HG02973 (cell line): ENCODE results near the gene PDS5B.
"Not testable (repeated sequence)": the region's sequence is repeated elsewhere in the genome, so short reads cannot be mapped to it uniquely, and the experiment has no call there.

Source experiments
- ATAC-seq: cut with Tn5 transposase; IDR thresholded peaks from one replicate; pipeline ENCODE4 v1.9.1; 2021; ENCODE audit warnings: moderate library complexity; ENCODE audit not compliant: unreplicated experiment

Gene PDS5B

GRCh38 chr13:32781906-32782305 is 195.7 kb downstream of the PDS5B start:
- ATAC-seq, result no peak

- no peak for ATAC-seq
Observed at GRCh38 chr13:32783067-32783466, 196.8 kb downstream of the PDS5B start.

GRCh38 chr13:32790731-32791130 is 204.5 kb downstream of the PDS5B start:
- no peak for ATAC-seq

GRCh38 chr13:32791545-32792172 is 205.4 kb downstream of the PDS5B start:
- ATAC-seq, result peak; percentile 76

- no peak for ATAC-seq
Observed at GRCh38 chr13:32796754-32797153, 210.5 kb downstream of the PDS5B start.

DNA sequence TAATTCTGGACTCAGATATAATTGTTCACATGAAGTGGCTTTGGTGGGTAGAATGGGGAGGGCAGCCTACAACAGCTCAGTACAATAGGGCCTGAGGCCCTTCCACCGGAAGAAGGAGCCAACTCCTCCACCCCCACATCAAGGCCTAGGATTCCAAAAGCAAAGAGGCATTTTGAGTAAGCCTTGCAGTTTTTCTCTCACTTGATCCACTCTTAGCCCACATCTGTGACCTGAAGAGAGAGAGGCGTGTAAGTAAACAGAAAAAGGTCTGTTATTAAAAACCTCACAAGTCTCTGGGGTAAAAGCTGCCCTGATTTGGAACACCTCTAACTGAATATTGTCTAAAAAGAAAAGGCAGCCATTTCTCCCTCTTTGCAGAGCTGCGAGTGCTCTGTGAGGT is 215.9 kb downstream of the PDS5B start:
- ATAC-seq, result no peak

GRCh38 chr13:32804673-32805230 is 218.5 kb downstream of the PDS5B start:
- no peak for ATAC-seq

- peak; percentile 69 for ATAC-seq
Observed at GRCh38 chr13:32811297-32811800, 225.1 kb downstream of the PDS5B start.

DNA sequence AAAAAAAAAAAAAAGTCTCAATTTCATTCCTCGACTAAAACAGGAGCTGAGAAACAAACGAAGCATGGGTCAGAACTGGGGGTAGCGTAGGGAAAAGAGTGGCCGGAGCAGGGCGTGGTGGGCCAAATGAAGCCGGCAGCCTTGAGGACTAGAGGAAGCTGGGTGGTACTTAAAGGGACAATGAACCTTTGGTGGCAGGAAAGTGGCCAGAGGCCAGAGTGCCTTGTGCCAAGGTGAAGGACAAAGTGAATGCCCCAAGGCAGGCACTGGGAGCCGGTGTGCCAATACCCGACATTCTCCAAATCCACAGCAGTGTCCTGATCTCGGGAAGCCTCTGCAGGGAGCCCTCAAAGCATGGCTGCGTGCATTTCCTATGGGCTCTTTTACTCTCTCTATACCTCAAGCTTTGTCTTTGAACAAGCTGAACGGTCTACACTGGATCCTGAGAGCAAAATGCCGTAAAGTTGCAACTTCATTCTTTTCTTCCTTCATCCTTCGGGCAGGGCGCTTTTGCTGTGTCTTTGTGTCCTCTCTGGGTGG is 235.0 kb downstream of the PDS5B start:
- ATAC-seq, result no peak

- ATAC-seq, result no peak
Observed at GRCh38 chr13:32822771-32823170, 236.5 kb downstream of the PDS5B start.

- ATAC-seq, result no peak
Observed at GRCh38 chr13:32823597-32823996, 237.3 kb downstream of the PDS5B start.

- ATAC-seq, result no peak
Observed at GRCh38 chr13:32824061-32824460, 237.8 kb downstream of the PDS5B start.

GRCh38 chr13:32824675-32825074 is 238.4 kb downstream of the PDS5B start:
- no peak for ATAC-seq

DNA sequence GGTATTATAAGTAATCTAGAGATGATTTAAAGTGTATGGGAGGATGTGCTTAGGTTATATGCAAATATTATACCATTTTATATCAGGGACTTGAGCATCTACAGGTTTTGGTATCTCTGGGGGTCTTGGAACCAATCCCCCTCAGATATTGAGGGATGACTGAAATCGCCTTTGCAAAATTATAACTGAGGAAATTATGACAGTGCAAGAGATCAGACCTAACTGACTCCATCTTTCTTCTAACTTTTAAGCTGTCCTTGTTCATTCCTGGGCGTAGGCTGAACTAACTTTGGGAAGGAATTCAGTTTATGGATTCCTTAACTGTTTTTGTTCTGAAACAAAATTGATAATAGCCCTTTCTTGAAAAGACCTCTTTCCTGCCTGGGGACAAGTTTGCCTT is 239.2 kb downstream of the PDS5B start:
- no peak for ATAC-seq

DNA sequence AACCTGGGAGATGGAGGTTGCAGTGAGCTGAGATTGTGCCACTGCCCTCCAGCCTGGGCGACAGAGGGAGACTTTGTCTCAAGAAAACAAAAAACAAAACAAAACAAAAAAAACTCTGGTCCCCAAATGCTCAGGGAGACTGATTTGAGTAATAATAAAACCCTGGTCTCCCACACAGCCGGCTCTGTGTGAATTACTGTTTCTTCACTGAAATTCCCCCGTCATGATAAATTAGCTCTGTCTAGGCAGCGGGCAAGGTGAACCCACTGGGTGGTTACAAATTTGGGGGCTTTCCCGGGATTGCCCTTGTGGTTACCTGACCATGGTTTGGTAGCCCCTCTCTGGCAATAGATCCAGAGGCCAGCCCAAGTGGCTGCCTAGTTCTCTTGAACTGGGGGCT is 240.1 kb downstream of the PDS5B start:
- ATAC-seq, result not testable (repeated sequence)
